Measurements from ENCODE around the gene SHE.

Gene SHE

DNA sequence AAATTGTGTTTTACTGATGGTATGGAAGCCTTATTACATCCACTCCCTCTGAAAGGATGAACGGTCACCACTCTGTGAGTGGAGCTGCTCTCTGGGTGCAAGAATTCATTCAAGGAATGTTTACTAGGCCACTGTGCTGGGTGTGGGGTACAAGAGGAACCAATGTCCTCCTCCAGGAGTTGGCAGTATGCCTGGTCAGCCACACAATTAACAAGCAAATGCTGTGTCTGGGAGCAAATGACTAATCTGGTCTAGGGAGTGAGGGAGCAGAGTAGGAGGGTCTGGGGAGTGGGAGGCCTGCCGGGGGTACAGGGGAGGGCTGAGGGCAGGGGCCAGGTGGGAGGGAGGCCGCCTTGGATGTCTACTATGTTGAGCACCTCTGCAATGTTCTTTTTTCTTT is 27.4 kb downstream of the SHE start:
- no peak overlapping the region for H3K4me3 Mint-ChIP-seq
- peaks cover 2% of the 10 kb centered on the region for H3K4me1 Mint-ChIP-seq (ENCODE audit: low read depth)

DNA sequence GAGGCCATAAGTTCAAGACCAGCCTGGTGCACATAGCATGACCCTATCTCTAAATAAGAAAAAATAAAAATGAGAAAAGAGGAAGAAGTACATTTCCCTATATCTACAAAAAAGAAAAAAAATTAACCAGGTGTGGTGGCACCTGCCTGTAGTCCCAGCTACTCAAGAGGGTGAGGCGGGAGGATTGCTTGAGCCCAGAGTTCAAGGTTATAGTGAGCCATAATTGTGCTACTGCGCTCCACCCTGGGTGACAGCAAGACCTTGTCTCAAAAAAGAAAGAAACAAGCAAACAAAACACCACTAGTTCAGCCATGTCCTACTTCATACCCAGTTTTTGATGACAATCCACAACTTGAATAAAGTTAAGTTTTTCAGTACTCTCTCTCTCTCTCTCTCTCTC is 30.9 kb downstream of the SHE start:
- peaks cover 17% of the 10 kb centered on the region for H3K4me1 Mint-ChIP-seq (ENCODE audit: low read depth)
- no peaks in the 10 kb centered on the region for H3K27me3 Mint-ChIP-seq
- no peak overlapping the region for H3K4me3 Mint-ChIP-seq
- H3K27ac Mint-ChIP-seq, result no peak overlapping the region
- no peaks in the 10 kb centered on the region for H3K36me3 Mint-ChIP-seq (ENCODE audit: low read depth)
- no peaks in the 10 kb centered on the region for H3K9me3 Mint-ChIP-seq

More for the DNA sequence above, 27.4 kb downstream of the SHE start:
- Mint-ChIP-seq H3K9me3 (no peaks in the 10 kb centered on the region), H3K36me3 (ENCODE audit: low read depth) (no peaks in the 10 kb centered on the region), H3K27me3 (no peaks in the 10 kb centered on the region), H3K27ac (no peak overlapping the region)

DNA sequence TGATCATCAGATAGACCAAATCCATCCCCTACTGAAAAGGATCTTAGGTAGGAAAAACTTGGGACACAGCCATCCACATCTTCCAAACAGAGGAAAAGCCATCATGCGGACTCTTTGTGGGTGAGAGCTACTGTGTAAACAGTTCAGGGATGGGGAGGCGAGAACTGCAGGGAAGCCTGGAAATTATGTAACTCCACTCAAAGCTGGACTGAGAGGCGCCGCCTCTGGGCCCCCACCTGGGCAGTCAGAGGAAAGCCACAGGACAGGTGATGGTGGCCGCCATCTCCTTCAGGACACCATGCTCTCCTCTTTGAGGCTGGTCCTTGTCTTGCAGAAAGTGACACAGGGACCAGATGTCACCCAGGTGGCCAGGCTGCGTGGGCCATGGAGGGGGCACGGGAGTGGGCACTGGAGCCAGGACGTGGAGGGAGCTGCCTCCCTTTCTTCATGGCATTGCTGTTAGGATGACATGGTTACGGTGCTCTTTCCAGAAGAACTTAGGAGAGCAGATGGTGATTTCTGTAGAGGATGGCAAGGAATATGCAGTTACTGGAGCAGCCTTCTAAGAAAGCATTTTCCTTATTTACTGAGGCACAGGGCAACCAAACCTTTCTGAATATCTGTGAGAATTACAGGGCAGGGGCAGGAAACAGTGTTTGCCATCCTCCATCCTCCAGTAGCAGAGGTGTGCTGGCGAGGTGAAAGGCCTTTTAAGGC is 32.2 kb downstream of the SHE start:
- H3K36me3 Mint-ChIP-seq (ENCODE audit: low read depth), result no peaks in the 10 kb centered on the region
- no peaks in the 10 kb centered on the region for H3K9me3 Mint-ChIP-seq
- H3K27me3 Mint-ChIP-seq, result no peaks in the 10 kb centered on the region
- no peak overlapping the region for H3K4me3 Mint-ChIP-seq
- no peak overlapping the region for H3K27ac Mint-ChIP-seq
- H3K4me1 Mint-ChIP-seq (ENCODE audit: low read depth), result peaks cover 23% of the 10 kb centered on the region

GRCh38 chr1:154468535-154469250 is 33.5 kb downstream of the SHE start:
- Mint-ChIP-seq H3K9me3 (no peaks in the 10 kb centered on the region), H3K4me1 (ENCODE audit: low read depth) (peaks cover 35% of the 10 kb centered on the region), H3K27ac (no peak overlapping the region), H3K27me3 (no peaks in the 10 kb centered on the region), H3K36me3 (ENCODE audit: low read depth) (peaks cover 2% of the 10 kb centered on the region), H3K4me3 (no peak overlapping the region)

DNA sequence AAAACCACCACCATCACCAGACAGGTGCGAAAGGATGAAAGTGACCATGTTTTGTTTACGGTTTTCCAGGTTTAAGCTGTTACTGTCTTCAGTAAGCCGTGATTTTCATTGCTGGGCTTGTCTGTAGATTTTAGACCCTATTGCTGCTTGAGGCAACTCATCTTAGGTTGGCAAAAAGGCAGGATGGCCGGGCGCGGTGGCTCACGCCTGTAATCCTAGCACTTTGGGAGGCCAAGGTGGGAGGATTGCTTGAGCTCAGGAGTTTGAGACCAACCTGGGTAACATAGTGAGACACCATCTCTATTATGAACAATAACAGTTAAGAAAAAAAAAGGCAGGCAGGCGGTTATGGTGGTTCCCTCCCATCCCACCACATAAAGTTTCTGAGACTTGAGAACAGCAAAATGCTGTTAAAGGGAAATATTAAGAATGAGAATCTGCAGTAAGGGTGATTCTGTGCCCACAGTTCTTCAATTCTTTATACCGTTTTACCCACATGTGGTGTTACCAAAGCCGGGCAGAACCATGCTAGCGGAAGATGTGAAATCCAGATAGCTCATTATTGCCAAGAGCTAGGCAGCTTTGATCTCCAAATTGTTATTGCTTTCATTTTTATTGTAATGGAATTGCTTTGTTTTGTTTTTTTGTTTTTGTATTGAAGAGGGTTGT is 34.6 kb downstream of the SHE start:
- no peak overlapping the region for H3K4me3 Mint-ChIP-seq
- H3K36me3 Mint-ChIP-seq (ENCODE audit: low read depth), result peaks cover 3% of the 10 kb centered on the region
- no peaks in the 10 kb centered on the region for H3K27me3 Mint-ChIP-seq
- no peak overlapping the region for H3K27ac Mint-ChIP-seq
- no peaks in the 10 kb centered on the region for H3K9me3 Mint-ChIP-seq
- peaks cover 44% of the 10 kb centered on the region for H3K4me1 Mint-ChIP-seq (ENCODE audit: low read depth)

- H3K27ac Mint-ChIP-seq, result no peak overlapping the region
- H3K36me3 Mint-ChIP-seq (ENCODE audit: low read depth), result peaks cover 3% of the 10 kb centered on the region
- H3K27me3 Mint-ChIP-seq, result no peaks in the 10 kb centered on the region
- H3K4me3 Mint-ChIP-seq, result no peak overlapping the region
- peaks cover 44% of the 10 kb centered on the region for H3K4me1 Mint-ChIP-seq (ENCODE audit: low read depth)
- H3K9me3 Mint-ChIP-seq, result no peaks in the 10 kb centered on the region
Observed at GRCh38 chr1:154466921-154467417, 35.2 kb downstream of the SHE start.

DNA sequence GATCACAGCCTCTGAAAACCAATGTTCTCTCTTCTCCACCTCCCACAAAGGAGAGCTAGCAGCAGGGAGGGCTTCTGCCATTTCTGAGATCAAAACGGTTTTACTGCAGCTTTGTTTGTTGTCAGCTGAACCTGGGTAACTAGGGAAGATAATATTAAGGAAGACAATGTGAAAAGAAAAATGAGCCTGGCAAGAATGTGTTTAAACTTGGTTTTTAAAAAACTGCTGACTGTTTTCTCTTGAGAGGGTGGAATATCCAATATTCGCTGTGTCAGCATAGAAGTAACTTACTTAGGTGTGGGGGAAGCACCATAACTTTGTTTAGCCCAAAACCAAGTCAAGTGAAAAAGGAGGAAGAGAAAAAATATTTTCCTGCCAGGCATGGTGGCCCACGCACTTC is 36.0 kb downstream of the SHE start:
- Mint-ChIP-seq H3K36me3 (ENCODE audit: low read depth) (peaks cover 3% of the 10 kb centered on the region), H3K4me3 (no peak overlapping the region), H3K27me3 (no peaks in the 10 kb centered on the region), H3K4me1 (ENCODE audit: low read depth) (peaks cover 44% of the 10 kb centered on the region), H3K9me3 (no peaks in the 10 kb centered on the region), H3K27ac (peak overlapping the region; percentile 9)

GRCh38 chr1:154465621-154466195 is 36.5 kb downstream of the SHE start:
- peaks cover 3% of the 10 kb centered on the region for H3K36me3 Mint-ChIP-seq (ENCODE audit: low read depth)
- no peaks in the 10 kb centered on the region for H3K9me3 Mint-ChIP-seq
- H3K4me1 Mint-ChIP-seq (ENCODE audit: low read depth), result peaks cover 44% of the 10 kb centered on the region
- H3K4me3 Mint-ChIP-seq, result no peak overlapping the region
- peak overlapping the region; percentile 9 for H3K27ac Mint-ChIP-seq
- no peaks in the 10 kb centered on the region for H3K27me3 Mint-ChIP-seq

GRCh38 chr1:154463512-154463990 is 38.7 kb downstream of the SHE start:
- peak overlapping the region; percentile 2 for H3K27ac Mint-ChIP-seq
- peaks cover 48% of the 10 kb centered on the region for H3K4me1 Mint-ChIP-seq (ENCODE audit: low read depth)
- peak overlapping the region; percentile 2 for H3K4me3 Mint-ChIP-seq
- H3K36me3 Mint-ChIP-seq (ENCODE audit: low read depth), result peaks cover 3% of the 10 kb centered on the region
- H3K27me3 Mint-ChIP-seq, result no peaks in the 10 kb centered on the region
- no peaks in the 10 kb centered on the region for H3K9me3 Mint-ChIP-seq

- Mint-ChIP-seq H3K36me3 (ENCODE audit: low read depth) (peaks cover 9% of the 10 kb centered on the region), H3K27me3 (no peaks in the 10 kb centered on the region), H3K27ac (no peak overlapping the region), H3K4me1 (ENCODE audit: low read depth) (peaks cover 25% of the 10 kb centered on the region), H3K9me3 (no peaks in the 10 kb centered on the region), H3K4me3 (no peak overlapping the region)
Observed at GRCh38 chr1:154460695-154461260, 41.4 kb downstream of the SHE start.

DNA sequence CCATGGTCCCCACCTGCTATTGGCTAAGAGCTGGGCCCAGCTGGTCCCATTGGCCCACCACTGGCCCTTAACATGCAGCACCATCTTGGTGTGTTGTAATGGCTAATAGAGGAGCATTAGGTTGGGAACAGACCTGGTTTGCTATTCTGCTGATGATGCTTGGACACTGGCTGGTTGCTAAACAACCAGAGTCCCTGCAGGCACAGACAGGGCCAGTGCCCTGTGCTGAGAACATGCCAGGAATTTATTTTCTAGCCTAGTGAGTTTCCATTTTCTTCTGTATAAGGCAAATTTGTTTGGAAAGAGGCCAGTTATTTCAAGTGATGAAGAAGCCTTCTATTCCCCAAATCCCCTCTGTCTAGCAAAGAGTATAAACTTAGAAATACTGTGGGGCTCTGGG is 43.1 kb downstream of the SHE start:
- Mint-ChIP-seq H3K4me3 (no peak overlapping the region), H3K27ac (no peak overlapping the region), H3K9me3 (no peaks in the 10 kb centered on the region), H3K27me3 (peaks cover 5% of the 10 kb centered on the region), H3K4me1 (ENCODE audit: low read depth) (peaks cover 22% of the 10 kb centered on the region), H3K36me3 (ENCODE audit: low read depth) (peaks cover 15% of the 10 kb centered on the region)

DNA sequence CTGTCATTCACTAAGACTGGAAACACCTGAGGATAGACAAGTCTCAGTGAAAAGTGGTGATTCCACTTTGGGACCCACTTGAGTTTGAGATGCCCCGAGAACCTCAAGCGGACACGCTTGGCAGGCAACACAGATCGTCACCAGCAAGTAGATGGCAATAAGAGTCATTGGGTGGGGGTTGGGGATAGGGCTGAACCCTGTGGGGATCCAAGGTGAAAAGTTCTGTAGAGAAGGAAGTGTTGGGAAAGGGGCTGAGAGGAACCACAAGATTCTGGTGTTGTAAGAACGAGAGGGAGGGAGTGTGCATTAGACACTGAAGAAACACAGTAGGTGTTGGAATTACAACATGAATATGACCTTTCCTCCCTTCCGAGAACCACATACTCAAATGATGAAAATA is 45.6 kb downstream of the SHE start:
- no peak overlapping the region for H3K4me3 Mint-ChIP-seq
- H3K36me3 Mint-ChIP-seq (ENCODE audit: low read depth), result peaks cover 29% of the 10 kb centered on the region
- no peak overlapping the region for H3K27ac Mint-ChIP-seq
- no peaks in the 10 kb centered on the region for H3K9me3 Mint-ChIP-seq
- H3K4me1 Mint-ChIP-seq (ENCODE audit: low read depth), result peaks cover 20% of the 10 kb centered on the region
- peaks cover 13% of the 10 kb centered on the region for H3K27me3 Mint-ChIP-seq

DNA sequence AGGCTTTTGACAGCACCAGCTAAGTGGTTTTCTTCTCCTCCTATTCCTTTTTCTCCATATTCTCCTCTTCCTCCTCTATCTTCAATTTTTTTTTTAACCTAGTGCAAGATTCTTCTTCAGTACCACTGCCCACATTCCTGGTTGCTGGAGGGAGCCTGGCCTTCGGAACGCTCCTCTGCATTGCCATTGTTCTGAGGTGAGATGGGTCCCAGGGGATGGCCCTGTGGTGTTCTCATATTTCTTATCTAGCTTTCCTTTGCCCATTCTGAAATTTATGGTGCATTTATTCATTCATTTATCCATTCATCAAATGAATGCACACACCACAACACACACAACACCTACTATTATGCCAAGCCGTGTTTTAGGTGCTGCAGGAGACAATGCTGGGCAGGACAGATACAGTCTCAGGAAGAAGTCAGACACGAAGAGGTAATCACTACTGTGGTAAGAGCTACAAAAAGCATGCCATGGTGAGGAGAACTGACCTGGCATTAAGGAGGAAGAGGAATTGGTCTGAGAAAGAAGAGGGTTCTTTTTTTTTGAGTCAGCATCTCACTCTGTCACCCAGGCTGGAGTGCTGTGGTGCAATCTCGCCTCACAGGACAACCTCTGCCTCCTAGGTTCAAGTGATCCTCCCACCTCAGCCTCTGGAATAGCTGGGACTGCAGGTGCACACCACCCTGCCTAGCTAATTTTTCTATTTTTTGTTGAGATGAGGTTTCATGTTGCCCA is 47.7 kb downstream of the SHE start:
- no peaks in the 10 kb centered on the region for H3K9me3 Mint-ChIP-seq
- H3K4me1 Mint-ChIP-seq (ENCODE audit: low read depth), result peaks cover 17% of the 10 kb centered on the region
- H3K36me3 Mint-ChIP-seq (ENCODE audit: low read depth), result peaks cover 33% of the 10 kb centered on the region
- H3K4me3 Mint-ChIP-seq, result no peak overlapping the region
- H3K27ac Mint-ChIP-seq, result peak overlapping the region; percentile 10
- peaks cover 13% of the 10 kb centered on the region for H3K27me3 Mint-ChIP-seq

Measured in stimulated activated naive CD8-positive, alpha-beta T cell treated with anti-CD3 and anti-CD28 coated beads, Interleukin-15, Interleukin-2, amounts not matched to agents 100 ng/mL and 50 ng/mL, for 24 hours (primary cell).